ENCODE results near the gene SLC16A10. TPM values are rescaled to one million over a fixed set of nuclear protein-coding genes. Genes with fewer than 3 reads are reported as not detected.
"Not testable (repeated sequence)": the region's sequence is repeated elsewhere in the genome, so short reads cannot be mapped to it uniquely, and the experiment has no call there.

The SLC16A10 gene
- total RNA-seq, 4 donors from 2014 or later, result 1.5 to 8.9 (median 4.2) TPM

- no peaks in the 10 kb centered on the region for H3K27me3 ChIP-seq
- no peaks in the 10 kb centered on the region for H3K9me3 ChIP-seq
- 90 to 96% methylated on average over 2 to 3 of the region's 3 CpGs for WGBS, 2 donors (ENCODE audit: low coverage in 1 of 2)
- no peak for DNase-seq
- intact Hi-C loops (cut with DNase I; ENCODE audit: low total_unique reads), result no loop called here
- TF ChIP-seq POLR2A (IDR thresholded peaks at IDR 0.05), result no peak
- no peak for TF ChIP-seq CTCF (IDR thresholded peaks at IDR 0.05)
- TF ChIP-seq EP300 (IDR thresholded peaks at IDR 0.05; ENCODE audit: low read depth), result no peak
- no peak for TF ChIP-seq POLR2AphosphoS5 (IDR thresholded peaks at IDR 0.05)
- no peak overlapping the region for H3K4me3 ChIP-seq
- H3K36me3 ChIP-seq, result no peaks in the 10 kb centered on the region
- no peak overlapping the region for H3K27ac ChIP-seq
- in situ Hi-C loops (cut with MboI; ENCODE audit: low pct_ligation_motif_present in 1 of 4, low pct_unique_long_range_greater_than_20kb in 1 of 4, low sequenced_read_pairs in 3 of 4), result no loop called here
- no peaks in the 10 kb centered on the region for H3K4me1 ChIP-seq
These were observed 103.3 kb downstream of the SLC16A10 start for GRCh38 chr6:111190637-111191036.

GRCh38 chr6:111191136-111191535 is 103.8 kb downstream of the SLC16A10 start:
- in situ Hi-C loops (cut with MboI; ENCODE audit: low pct_ligation_motif_present in 1 of 4, low pct_unique_long_range_greater_than_20kb in 1 of 4, low sequenced_read_pairs in 3 of 4); H3K36me3 ChIP-seq; H3K4me1 ChIP-seq; H3K4me3 ChIP-seq; intact Hi-C loops (cut with DNase I; ENCODE audit: low total_unique reads); H3K9me3 ChIP-seq; DNase-seq; H3K27me3 ChIP-seq; H3K27ac ChIP-seq: not testable (repeated sequence)

- no peak for DNase-seq
- in situ Hi-C loops (cut with MboI; ENCODE audit: low pct_ligation_motif_present in 1 of 4, low pct_unique_long_range_greater_than_20kb in 1 of 4, low sequenced_read_pairs in 3 of 4), result no loop called here
- H3K36me3 ChIP-seq, result no peaks in the 10 kb centered on the region
- no peaks in the 10 kb centered on the region for H3K4me1 ChIP-seq
- no peak overlapping the region for H3K4me3 ChIP-seq
- no peaks in the 10 kb centered on the region for H3K27me3 ChIP-seq
- TF ChIP-seq POLR2A (IDR thresholded peaks at IDR 0.05), result no peak
- no peak for TF ChIP-seq EP300 (IDR thresholded peaks at IDR 0.05; ENCODE audit: low read depth)
- no peak for TF ChIP-seq CTCF (IDR thresholded peaks at IDR 0.05)
- TF ChIP-seq POLR2AphosphoS5 (IDR thresholded peaks at IDR 0.05), result no peak
- intact Hi-C loops (cut with DNase I; ENCODE audit: low total_unique reads), result no loop called here
- H3K9me3 ChIP-seq, result no peaks in the 10 kb centered on the region
- no peak overlapping the region for H3K27ac ChIP-seq
These were observed 105.7 kb downstream of the SLC16A10 start for GRCh38 chr6:111192911-111193555.

GRCh38 chr6:111195656-111196055 is 108.4 kb downstream of the SLC16A10 start:
- DNase-seq, result no peak
- intact Hi-C loops (cut with DNase I; ENCODE audit: low total_unique reads), result no loop called here
- peaks cover 0 to 7% (median 3%) of the 10 kb centered on the region in 4 donors for H3K4me1 ChIP-seq

More at GRCh38 chr6:111195656-111196055, 108.4 kb downstream of the SLC16A10 start:
- TF ChIP-seq POLR2A (IDR thresholded peaks at IDR 0.05), result no peak
- no peak for TF ChIP-seq CTCF (IDR thresholded peaks at IDR 0.05)
- no peak for TF ChIP-seq EP300 (IDR thresholded peaks at IDR 0.05; ENCODE audit: low read depth)
- TF ChIP-seq POLR2AphosphoS5 (IDR thresholded peaks at IDR 0.05), result no peak
- in situ Hi-C loops (cut with MboI; ENCODE audit: low pct_ligation_motif_present in 1 of 4, low pct_unique_long_range_greater_than_20kb in 1 of 4, low sequenced_read_pairs in 3 of 4), result no loop called here
- Histone ChIP-seq H3K4me3 (no peak overlapping the region), H3K27me3 (no peaks in the 10 kb centered on the region), H3K27ac (no peak overlapping the region), H3K36me3 (no peaks in the 10 kb centered on the region), H3K9me3 (no peaks in the 10 kb centered on the region)
